Gastroesophageal sphincter (tissue), 3 donors: ENCODE measurements around the gene MAP2K1.

ENCODE experiments used
- POLR2AphosphoS5 ChIP-seq: sonication (generic); formaldehyde crosslinking; IDR thresholded peaks from one replicate; pipeline ENCODE4 v1.6.1; 2017; ENCODE audit warnings: antibody characterized with exemption
- TF ChIP-seq, protein P1 (sequence below), 4 experiments: fragments of 200-600 bp in 2 of 4; fragments of 450-650 bp in 2 of 4; sonication (generic) in 1 of 4; IDR thresholded peaks; one replicate each; pipeline ENCODE4 v1.5.1; 2017 to 2019; ENCODE audit warnings: antibody characterized with exemption in 4 of 4, mild to moderate bottlenecking in 2 of 4, moderate library complexity in 2 of 4

GRCh38 chr15:66404122-66404521, 17.4 kb downstream of the MAP2K1 start:
- TF ChIP-seq, protein P1, sequence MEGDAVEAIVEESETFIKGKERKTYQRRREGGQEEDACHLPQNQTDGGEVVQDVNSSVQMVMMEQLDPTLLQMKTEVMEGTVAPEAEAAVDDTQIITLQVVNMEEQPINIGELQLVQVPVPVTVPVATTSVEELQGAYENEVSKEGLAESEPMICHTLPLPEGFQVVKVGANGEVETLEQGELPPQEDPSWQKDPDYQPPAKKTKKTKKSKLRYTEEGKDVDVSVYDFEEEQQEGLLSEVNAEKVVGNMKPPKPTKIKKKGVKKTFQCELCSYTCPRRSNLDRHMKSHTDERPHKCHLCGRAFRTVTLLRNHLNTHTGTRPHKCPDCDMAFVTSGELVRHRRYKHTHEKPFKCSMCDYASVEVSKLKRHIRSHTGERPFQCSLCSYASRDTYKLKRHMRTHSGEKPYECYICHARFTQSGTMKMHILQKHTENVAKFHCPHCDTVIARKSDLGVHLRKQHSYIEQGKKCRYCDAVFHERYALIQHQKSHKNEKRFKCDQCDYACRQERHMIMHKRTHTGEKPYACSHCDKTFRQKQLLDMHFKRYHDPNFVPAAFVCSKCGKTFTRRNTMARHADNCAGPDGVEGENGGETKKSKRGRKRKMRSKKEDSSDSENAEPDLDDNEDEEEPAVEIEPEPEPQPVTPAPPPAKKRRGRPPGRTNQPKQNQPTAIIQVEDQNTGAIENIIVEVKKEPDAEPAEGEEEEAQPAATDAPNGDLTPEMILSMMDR (IDR thresholded peaks at IDR 0.05) = no peak
- no peak for TF ChIP-seq POLR2AphosphoS5
